H1 (cell line): ENCODE results near the gene SLC26A8. TPM values are rescaled to one million over a fixed set of nuclear protein-coding genes. Genes with fewer than 3 reads are reported as not detected.

Experiments used
- CEBPB ChIP-seq: IDR thresholded peaks from 2 replicates; pipeline ENCODE4 v1.6.1; 2012; ENCODE audit warnings: low read depth, low read length
- FOSL1 ChIP-seq: IDR thresholded peaks from 2 replicates; pipeline ENCODE4 v1.6.1; 2011; ENCODE audit warnings: mild to moderate bottlenecking, low read depth, low read length, moderate library complexity; ENCODE audit not compliant: insufficient read depth
- JUN ChIP-seq: IDR thresholded peaks from 2 replicates; pipeline ENCODE4 v1.6.1; 2011; ENCODE audit warnings: low read depth, mild to moderate bottlenecking, improper control_type of control experiment, low read length
- KDM1A ChIP-seq: fragments of 200-600, 300-600 bp; sonication (generic); IDR thresholded peaks from 2 replicates; pipeline ENCODE4 v1.7.1; 2016; ENCODE audit warnings: mild to moderate bottlenecking, low read length, borderline replicate concordance
- KDM5A ChIP-seq: fragments of 200-600 bp; IDR thresholded peaks from 2 replicates; pipeline ENCODE4 v1.7.1; 2012; ENCODE audit warnings: mild to moderate bottlenecking, low read length, inconsistent platforms, mixed read lengths
- SP4 ChIP-seq: IDR thresholded peaks from 2 replicates; pipeline ENCODE4 v1.6.1; 2012; ENCODE audit warnings: low read length, inconsistent platforms
- TAF7 ChIP-seq: optimal IDR thresholded peaks from 2 replicates; pipeline ENCODE3; 2011; ENCODE audit warnings: low read depth, mild to moderate bottlenecking, inconsistent platforms, low read length, moderate library complexity, borderline replicate concordance
- TBP ChIP-seq: IDR thresholded peaks from 2 replicates; pipeline ENCODE4 v1.6.1; 2011; ENCODE audit warnings: low read depth, low read length, improper control_type of control experiment
- TCF12 ChIP-seq: IDR thresholded peaks from 2 replicates; pipeline ENCODE4 v1.6.1; 2011; ENCODE audit warnings: low read depth, mild to moderate bottlenecking, low read length
- polyA plus RNA-seq, 7 experiments: library from polyadenylated mRNA; depleted of rRNA in 3 of 7; stranded (reverse) in 5 of 7; unstranded in 2 of 7; fragments of >200 nt in 5 of 7; fragments of 200-250 nt in 2 of 7; gene quantifications; 1 replicate in 5 of 7; 2 replicates in 1 of 7; 4 replicates in 1 of 7; pipeline versions ENCODE4 v1.2.1 to v1.2.3, GENCODE V29; 2011 to 2013; ENCODE audit warnings: missing spikeins in 2 of 7, mixed read lengths in 2 of 7
- total RNA-seq: library from RNA; stranded (reverse); fragmentation: NEBNext Ultra II Directional; extraction: Animal tissue kit (Norgen Biotek cat#: 25700); gene quantifications from 2 replicates; pipeline ENCODE4 v1.2.1, GENCODE V29; 2021
- TF ChIP-seq, protein P1 (sequence below), 3 experiments: IDR thresholded peaks; 1 replicate in 2 of 3; 2 replicates in 1 of 3; pipeline versions ENCODE4 v1.5.1 to v1.6.1; 2011; ENCODE audit warnings: low read length in 3 of 3, mild to moderate bottlenecking in 3 of 3, inconsistent platforms in 2 of 3, low read depth in 1 of 3, moderate library complexity in 1 of 3; ENCODE audit not compliant: insufficient read depth in 1 of 3; ENCODE audit errors: control extremely low read depth in 1 of 3

Gene SLC26A8
- total and polyA plus RNA-seq, 2 of the 8 experiments (the other 6 are each of a cell fraction or from before 2014, with no cell fraction given) = 0.56 to 0.57 TPM

DNA sequence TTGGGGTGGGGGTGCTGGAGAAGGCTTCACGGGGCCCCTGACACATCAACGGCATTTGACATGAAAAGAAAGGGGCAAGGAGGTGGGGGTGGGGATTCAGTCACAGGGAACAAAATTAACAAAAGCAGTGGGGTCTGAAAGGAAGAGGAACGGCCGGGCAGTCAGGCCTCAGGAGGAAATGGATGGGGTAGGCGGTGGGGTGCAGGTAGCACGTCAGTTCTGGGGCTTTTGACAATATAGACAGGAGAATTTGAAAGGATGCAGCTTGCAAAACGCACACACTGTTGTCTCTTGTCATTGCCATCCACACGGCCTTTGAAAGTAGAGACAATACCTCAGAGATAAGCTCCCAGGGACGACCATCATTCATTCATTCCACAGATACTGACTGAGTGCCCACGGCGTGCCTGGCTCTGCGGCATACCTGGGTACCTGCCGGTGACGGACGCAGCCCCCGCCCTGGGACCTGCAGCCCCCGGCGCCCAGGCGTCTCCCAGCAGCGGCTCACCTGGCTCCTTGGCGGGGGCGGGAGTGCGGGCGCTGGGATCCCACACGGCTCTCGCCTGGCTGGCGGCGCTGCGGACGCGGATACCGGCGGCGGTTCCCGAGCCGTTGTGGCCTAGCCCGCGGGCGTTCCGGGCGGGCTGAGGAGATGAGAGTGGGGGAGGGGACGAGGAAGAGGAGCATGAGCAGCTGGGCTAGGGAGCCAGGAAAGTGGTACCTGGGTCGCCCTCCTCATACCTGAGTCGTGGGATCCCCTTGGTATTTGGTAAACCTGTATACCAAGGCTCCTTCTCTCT, at the start of gene SLC26A8 (continued):
- TF ChIP-seq TAF7 (no peak), KDM5A (no peak), KDM1A (no peak), TCF12 (no peak), TBP (no peak), SP4 (no peak), FOSL1 (no peak), CEBPB (no peak), JUN (no peak)
- TF ChIP-seq, protein P1, sequence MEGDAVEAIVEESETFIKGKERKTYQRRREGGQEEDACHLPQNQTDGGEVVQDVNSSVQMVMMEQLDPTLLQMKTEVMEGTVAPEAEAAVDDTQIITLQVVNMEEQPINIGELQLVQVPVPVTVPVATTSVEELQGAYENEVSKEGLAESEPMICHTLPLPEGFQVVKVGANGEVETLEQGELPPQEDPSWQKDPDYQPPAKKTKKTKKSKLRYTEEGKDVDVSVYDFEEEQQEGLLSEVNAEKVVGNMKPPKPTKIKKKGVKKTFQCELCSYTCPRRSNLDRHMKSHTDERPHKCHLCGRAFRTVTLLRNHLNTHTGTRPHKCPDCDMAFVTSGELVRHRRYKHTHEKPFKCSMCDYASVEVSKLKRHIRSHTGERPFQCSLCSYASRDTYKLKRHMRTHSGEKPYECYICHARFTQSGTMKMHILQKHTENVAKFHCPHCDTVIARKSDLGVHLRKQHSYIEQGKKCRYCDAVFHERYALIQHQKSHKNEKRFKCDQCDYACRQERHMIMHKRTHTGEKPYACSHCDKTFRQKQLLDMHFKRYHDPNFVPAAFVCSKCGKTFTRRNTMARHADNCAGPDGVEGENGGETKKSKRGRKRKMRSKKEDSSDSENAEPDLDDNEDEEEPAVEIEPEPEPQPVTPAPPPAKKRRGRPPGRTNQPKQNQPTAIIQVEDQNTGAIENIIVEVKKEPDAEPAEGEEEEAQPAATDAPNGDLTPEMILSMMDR (IDR thresholded peaks at IDR 0.05; ENCODE audit: control extremely low read depth in 1 of 3, insufficient read depth in 1 of 3, low read depth in 1 of 3, low read length in 3 of 3) = no peak
